Endothelial cell of umbilical vein (primary cell): Measurements from ENCODE around the gene DNAJC11. TPM values are rescaled to one million over a fixed set of nuclear protein-coding genes. Genes with fewer than 3 reads are reported as not detected.

Experiments
- BruUV-seq: library from RNA; stranded (reverse); fragments of 400-500 nt; replicated peaks from 2 replicates; lab custom pipeline; 2021; lab: Mats Ljungman, UMichigan
- CTCF ChIA-PET: fragments of 300-600, 350-600 bp; sonication (Branson Sonifier 250); formaldehyde crosslinking; loops from one replicate; lab custom pipeline; 2021; ENCODE audit warnings: antibody characterized with exemption, inconsistent platforms; lab: Charles Lee
- POLR2A ChIA-PET: fragments of 300-600, 350-600 bp; sonication (Branson Sonifier 250); formaldehyde crosslinking; loops from one replicate; lab custom pipeline; 2021; ENCODE audit warnings: antibody characterized with exemption, inconsistent platforms; lab: Charles Lee
- DNase-seq: peaks from one replicate; pipeline ENCODE4 v3.0.0-alpha.2; 2011; ENCODE audit warnings: low read depth, low spot score
- FAIRE-seq: peaks from 2 replicates; lab custom pipeline; 2011; peaks lifted over from hg19 to GRCh38; lab: Jason Lieb, UNC
- H2AFZ ChIP-seq: 2 replicates; pipeline ENCODE4 v1.6.0; 2012; ENCODE audit warnings: low read depth, low read length, control low read depth, inconsistent platforms
- H3K27ac ChIP-seq: 2 replicates; pipeline ENCODE4 v1.5.1; 2011; ENCODE audit warnings: low read depth, mild to moderate bottlenecking, control low read depth, low read length, moderate library complexity; ENCODE audit not compliant: insufficient read depth
- H3K27me3 ChIP-seq, 2 experiments: 2 replicates each; pipeline versions ENCODE4 v1.6.0 to v1.6.1; 2011; ENCODE audit warnings: low read length in 2 of 2, mixed read lengths in 1 of 2; ENCODE audit not compliant: control insufficient read depth in 2 of 2, insufficient read depth in 2 of 2
- H3K36me3 ChIP-seq, 2 experiments: 2 replicates in 1 of 2; 3 replicates in 1 of 2; pipeline ENCODE4 v1.5.1; 2011; ENCODE audit warnings: low read length in 2 of 2, mild to moderate bottlenecking in 1 of 2, moderate library complexity in 1 of 2; ENCODE audit not compliant: control insufficient read depth in 2 of 2, insufficient read depth in 2 of 2; ENCODE audit errors: extremely low read depth in 1 of 2
- H3K4me1 ChIP-seq: 3 replicates; pipeline ENCODE4 v1.5.1; 2011; ENCODE audit warnings: mild to moderate bottlenecking, low read length; ENCODE audit not compliant: control insufficient read depth, insufficient read depth; ENCODE audit errors: extremely low read depth
- H3K4me2 ChIP-seq: 2 replicates; pipeline ENCODE4 v1.6.1; 2011; ENCODE audit warnings: low read length, control low read depth, mixed read lengths; ENCODE audit not compliant: insufficient read depth
- H3K4me3 ChIP-seq, 3 experiments: fragments of 200-600 bp in 1 of 3; sonication (generic), shearing (Covaris generic) in 1 of 3; replicated peaks in 1 of 3; 2 replicates each; pipeline ENCODE4 v1.5.1; 2011 to 2016; ENCODE audit warnings: control low read depth in 3 of 3, low read length in 3 of 3, mild to moderate bottlenecking in 2 of 3, inconsistent platforms in 1 of 3, low read depth in 1 of 3, moderate library complexity in 1 of 3; ENCODE audit not compliant: insufficient read depth in 1 of 3
- H3K79me2 ChIP-seq: 2 replicates; pipeline ENCODE4 v1.6.0; 2012; ENCODE audit warnings: low read length, inconsistent platforms; ENCODE audit not compliant: control insufficient read depth, insufficient read depth
- H3K9ac ChIP-seq: replicated peaks from 2 replicates; pipeline ENCODE3; 2011; ENCODE audit warnings: low read length, control low read depth; ENCODE audit not compliant: insufficient read depth; ENCODE audit errors: extremely low read depth
- H3K9me1 ChIP-seq: replicated peaks from 3 replicates; pipeline ENCODE4 v1.6.0; 2011; ENCODE audit warnings: mild to moderate bottlenecking, low read length; ENCODE audit not compliant: control insufficient read depth, insufficient read depth; ENCODE audit errors: extremely low read depth
- H3K9me3 ChIP-seq: replicated peaks from 2 replicates; pipeline ENCODE4 v1.5.1; 2012; ENCODE audit warnings: low read length, inconsistent platforms; ENCODE audit not compliant: control insufficient read depth, insufficient read depth
- H4K20me1 ChIP-seq: replicated peaks from 2 replicates; pipeline ENCODE3; 2011; ENCODE audit warnings: mild to moderate bottlenecking, low read length; ENCODE audit not compliant: control insufficient read depth, insufficient read depth; ENCODE audit errors: extremely low read depth
- EZH2 ChIP-seq: IDR thresholded peaks from 2 replicates; pipeline ENCODE4 v1.6.1; 2012; ENCODE audit warnings: borderline replicate concordance, low read depth, mild to moderate bottlenecking, moderate library complexity, low read length, inconsistent platforms; ENCODE audit not compliant: severe bottlenecking
- FOS ChIP-seq: IDR thresholded peaks from 2 replicates; pipeline ENCODE4 v1.6.1; 2011; ENCODE audit warnings: mild to moderate bottlenecking, low read length, moderate library complexity, borderline replicate concordance; ENCODE audit not compliant: insufficient read depth
- GATA2 ChIP-seq: IDR thresholded peaks from 2 replicates; pipeline ENCODE4 v1.7.0; 2011; ENCODE audit warnings: low read depth, mild to moderate bottlenecking, moderate library complexity, mixed read lengths, low read length; ENCODE audit not compliant: insufficient read length, insufficient read depth
- JUN ChIP-seq: IDR thresholded peaks from 2 replicates; pipeline ENCODE4 v1.6.1; 2011; ENCODE audit warnings: borderline replicate concordance, low read depth; ENCODE audit not compliant: insufficient read length, insufficient read depth
- MAX ChIP-seq: IDR thresholded peaks from 2 replicates; pipeline ENCODE4 v1.6.1; 2011; ENCODE audit not compliant: insufficient read depth, insufficient read length
- MYC ChIP-seq: IDR thresholded peaks from one replicate; pipeline ENCODE4 v1.6.1; 2011; ENCODE audit warnings: mild to moderate bottlenecking, low read depth, low read length
- POLR2A ChIP-seq: IDR thresholded peaks from 2 replicates; pipeline ENCODE4 v1.6.1; 2012; ENCODE audit warnings: low read depth, mild to moderate bottlenecking, control low read depth, low read length
- POLR2AphosphoS5 ChIP-seq: IDR thresholded peaks from 2 replicates; pipeline ENCODE4 v1.6.1; 2012; ENCODE audit warnings: low read depth, mild to moderate bottlenecking, control low read depth, low read length, moderate library complexity; ENCODE audit not compliant: insufficient read depth
- dilution Hi-C: fragments of 300-500 bp; cut with MboI; formaldehyde crosslinking; loops from one replicate; pipeline ENCODE4 v1.15.0; 2019; ENCODE audit warnings: low sequenced_read_pairs; ENCODE audit not compliant: extremely low pct_ligation_motif_present
- intact Hi-C: fragments of 100-400 bp; cut with micrococcal nuclease; formaldehyde crosslinking; loops from one replicate; pipeline ENCODE4 v1.10.0; 2022
- polyA plus RNA-seq, 4 experiments: library from polyadenylated mRNA; depleted of rRNA in 3 of 4; stranded (reverse) in 3 of 4; unstranded in 1 of 4; fragments of >200 nt; gene quantifications; 2 replicates each; pipeline versions ENCODE4 v1.2.1 to v1.2.3, GENCODE V29; 2011 to 2012; ENCODE audit warnings: missing spikeins in 1 of 4
- total RNA-seq: library from RNA; stranded (reverse); gene quantifications from 2 replicates; pipeline ENCODE4 v1.2.3, GENCODE V29; 2021
- TF ChIP-seq, protein P1 (sequence below), 2 donors: IDR thresholded peaks; 1 replicate in 1 of 2; 2 replicates in 1 of 2; pipeline ENCODE4 v1.5.1; 2011; ENCODE audit warnings: low read length in 2 of 2, mild to moderate bottlenecking in 2 of 2, moderate library complexity in 2 of 2, control low read depth in 1 of 2, inconsistent platforms in 1 of 2, low read depth in 1 of 2; ENCODE audit not compliant: insufficient read depth in 1 of 2; ENCODE audit errors: extremely low read depth in 1 of 2

Gene DNAJC11
- total and polyA plus RNA-seq, 2 donors (not counting 3 experiments of a cell fraction or from before 2014, with no cell fraction given) = 31.1 to 64.3 TPM

GRCh38 chr1:6658359-6659060, 43.1 kb downstream of the DNAJC11 start:
- BruUV-seq = no TSS peak

More at GRCh38 chr1:6658359-6659060, 43.1 kb downstream of the DNAJC11 start:
- H3K36me3 ChIP-seq = peaks cover 2 to 4% of the 10 kb centered on the region in 2 experiments
- peaks cover 5% of the 10 kb centered on the region for H4K20me1 ChIP-seq
- no peak overlapping the region for H3K4me3 ChIP-seq
- no peak overlapping the region for H3K4me2 ChIP-seq
- no peaks in the 10 kb centered on the region for H3K9me1 ChIP-seq
- no peak overlapping the region for H3K27ac ChIP-seq
- H3K79me2 ChIP-seq = peaks cover 2% of the 10 kb centered on the region
- no peaks in the 10 kb centered on the region for H3K4me1 ChIP-seq
- ChIA-PET CTCF (no interaction called here), POLR2A (no interaction called here)
- intact Hi-C loops = no loop called here
- TF ChIP-seq, protein P1, sequence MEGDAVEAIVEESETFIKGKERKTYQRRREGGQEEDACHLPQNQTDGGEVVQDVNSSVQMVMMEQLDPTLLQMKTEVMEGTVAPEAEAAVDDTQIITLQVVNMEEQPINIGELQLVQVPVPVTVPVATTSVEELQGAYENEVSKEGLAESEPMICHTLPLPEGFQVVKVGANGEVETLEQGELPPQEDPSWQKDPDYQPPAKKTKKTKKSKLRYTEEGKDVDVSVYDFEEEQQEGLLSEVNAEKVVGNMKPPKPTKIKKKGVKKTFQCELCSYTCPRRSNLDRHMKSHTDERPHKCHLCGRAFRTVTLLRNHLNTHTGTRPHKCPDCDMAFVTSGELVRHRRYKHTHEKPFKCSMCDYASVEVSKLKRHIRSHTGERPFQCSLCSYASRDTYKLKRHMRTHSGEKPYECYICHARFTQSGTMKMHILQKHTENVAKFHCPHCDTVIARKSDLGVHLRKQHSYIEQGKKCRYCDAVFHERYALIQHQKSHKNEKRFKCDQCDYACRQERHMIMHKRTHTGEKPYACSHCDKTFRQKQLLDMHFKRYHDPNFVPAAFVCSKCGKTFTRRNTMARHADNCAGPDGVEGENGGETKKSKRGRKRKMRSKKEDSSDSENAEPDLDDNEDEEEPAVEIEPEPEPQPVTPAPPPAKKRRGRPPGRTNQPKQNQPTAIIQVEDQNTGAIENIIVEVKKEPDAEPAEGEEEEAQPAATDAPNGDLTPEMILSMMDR (IDR thresholded peaks at IDR 0.05; ENCODE audit: extremely low read depth in 1 of 2, insufficient read depth in 1 of 2, low read depth in 1 of 2, low read length in 2 of 2) = no peak
- no peak for TF ChIP-seq JUN
- no peak for TF ChIP-seq POLR2A
- no peak for TF ChIP-seq FOS
- TF ChIP-seq EZH2 = no peak
- no peak for TF ChIP-seq MYC
- TF ChIP-seq GATA2 = no peak
- TF ChIP-seq POLR2AphosphoS5 = no peak
- no peak for TF ChIP-seq MAX
- H3K9me3 ChIP-seq = no peaks in the 10 kb centered on the region
- H2AFZ ChIP-seq = no peak overlapping the region
- DNase-seq = no peak
- dilution Hi-C loops = no loop called here
- no peak for FAIRE-seq
- H3K27me3 ChIP-seq = no peaks in the 10 kb centered on the region
- H3K9ac ChIP-seq = no peak overlapping the region
